Measurements from ENCODE around the gene SVIL.

SVIL gene

DNA sequence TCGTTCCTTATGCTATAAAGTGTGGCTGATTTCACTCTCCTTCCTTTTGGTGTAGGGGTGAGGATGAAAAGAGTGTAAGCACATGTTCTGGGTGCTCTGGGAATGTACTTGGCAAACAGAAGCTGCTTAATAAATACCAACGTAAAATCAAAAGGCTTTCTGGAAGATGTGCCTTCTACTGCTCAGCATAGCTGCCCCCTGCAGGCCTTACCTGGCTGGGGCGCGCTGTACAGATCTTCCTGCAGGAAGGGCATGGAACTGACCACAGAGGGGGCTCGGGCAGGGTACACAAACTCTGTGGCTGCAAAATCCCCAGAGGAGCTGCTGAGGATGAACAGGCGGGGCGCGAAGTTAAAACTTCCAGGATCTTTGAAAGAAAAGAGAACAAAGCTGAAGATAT is 169.4 kb downstream of the SVIL start:
- TF ChIP-seq TAF1 (IDR thresholded peaks at IDR 0.05; ENCODE audit: low read depth) (no peak), EGR1 (IDR thresholded peaks at IDR 0.05) (no peak), YY1 (IDR thresholded peaks at IDR 0.05; ENCODE audit: low read depth) (no peak), TCF12 (IDR thresholded peaks at IDR 0.05; ENCODE audit: low read depth) (no peak), ZBTB7A (IDR thresholded peaks at IDR 0.05; ENCODE audit: low read depth) (no peak), EP300 (IDR thresholded peaks at IDR 0.05; ENCODE audit: borderline replicate concordance) (no peak), FOXM1 (IDR thresholded peaks at IDR 0.05; ENCODE audit: borderline replicate concordance, low read depth) (no peak), NFIC (IDR thresholded peaks at IDR 0.05) (no peak), CEBPB (IDR thresholded peaks at IDR 0.05) (no peak), RAD21 (IDR thresholded peaks at IDR 0.05; ENCODE audit: low read depth) (no peak), TEAD4 (IDR thresholded peaks at IDR 0.05) (no peak), CREB1 (IDR thresholded peaks at IDR 0.05; ENCODE audit: low read depth) (no peak)
- TF ChIP-seq, protein P1, sequence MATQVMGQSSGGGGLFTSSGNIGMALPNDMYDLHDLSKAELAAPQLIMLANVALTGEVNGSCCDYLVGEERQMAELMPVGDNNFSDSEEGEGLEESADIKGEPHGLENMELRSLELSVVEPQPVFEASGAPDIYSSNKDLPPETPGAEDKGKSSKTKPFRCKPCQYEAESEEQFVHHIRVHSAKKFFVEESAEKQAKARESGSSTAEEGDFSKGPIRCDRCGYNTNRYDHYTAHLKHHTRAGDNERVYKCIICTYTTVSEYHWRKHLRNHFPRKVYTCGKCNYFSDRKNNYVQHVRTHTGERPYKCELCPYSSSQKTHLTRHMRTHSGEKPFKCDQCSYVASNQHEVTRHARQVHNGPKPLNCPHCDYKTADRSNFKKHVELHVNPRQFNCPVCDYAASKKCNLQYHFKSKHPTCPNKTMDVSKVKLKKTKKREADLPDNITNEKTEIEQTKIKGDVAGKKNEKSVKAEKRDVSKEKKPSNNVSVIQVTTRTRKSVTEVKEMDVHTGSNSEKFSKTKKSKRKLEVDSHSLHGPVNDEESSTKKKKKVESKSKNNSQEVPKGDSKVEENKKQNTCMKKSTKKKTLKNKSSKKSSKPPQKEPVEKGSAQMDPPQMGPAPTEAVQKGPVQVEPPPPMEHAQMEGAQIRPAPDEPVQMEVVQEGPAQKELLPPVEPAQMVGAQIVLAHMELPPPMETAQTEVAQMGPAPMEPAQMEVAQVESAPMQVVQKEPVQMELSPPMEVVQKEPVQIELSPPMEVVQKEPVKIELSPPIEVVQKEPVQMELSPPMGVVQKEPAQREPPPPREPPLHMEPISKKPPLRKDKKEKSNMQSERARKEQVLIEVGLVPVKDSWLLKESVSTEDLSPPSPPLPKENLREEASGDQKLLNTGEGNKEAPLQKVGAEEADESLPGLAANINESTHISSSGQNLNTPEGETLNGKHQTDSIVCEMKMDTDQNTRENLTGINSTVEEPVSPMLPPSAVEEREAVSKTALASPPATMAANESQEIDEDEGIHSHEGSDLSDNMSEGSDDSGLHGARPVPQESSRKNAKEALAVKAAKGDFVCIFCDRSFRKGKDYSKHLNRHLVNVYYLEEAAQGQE (IDR thresholded peaks at IDR 0.05; ENCODE audit: low read depth) = no peak
- TF ChIP-seq, protein P2, sequence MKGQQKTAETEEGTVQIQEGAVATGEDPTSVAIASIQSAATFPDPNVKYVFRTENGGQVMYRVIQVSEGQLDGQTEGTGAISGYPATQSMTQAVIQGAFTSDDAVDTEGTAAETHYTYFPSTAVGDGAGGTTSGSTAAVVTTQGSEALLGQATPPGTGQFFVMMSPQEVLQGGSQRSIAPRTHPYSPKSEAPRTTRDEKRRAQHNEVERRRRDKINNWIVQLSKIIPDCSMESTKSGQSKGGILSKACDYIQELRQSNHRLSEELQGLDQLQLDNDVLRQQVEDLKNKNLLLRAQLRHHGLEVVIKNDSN (IDR thresholded peaks at IDR 0.05) = no peak
- TF ChIP-seq, protein P3, sequence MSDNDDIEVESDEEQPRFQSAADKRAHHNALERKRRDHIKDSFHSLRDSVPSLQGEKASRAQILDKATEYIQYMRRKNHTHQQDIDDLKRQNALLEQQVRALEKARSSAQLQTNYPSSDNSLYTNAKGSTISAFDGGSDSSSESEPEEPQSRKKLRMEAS (IDR thresholded peaks at IDR 0.05) = no peak

GRCh38 chr10:29464671-29465171 is 170.1 kb downstream of the SVIL start:
- TF ChIP-seq, protein P2 (IDR thresholded peaks at IDR 0.05) = peak; percentile 80

- no peak for TF ChIP-seq EP300 (IDR thresholded peaks at IDR 0.05; ENCODE audit: borderline replicate concordance)
- TF ChIP-seq, protein P1 (IDR thresholded peaks at IDR 0.05; ENCODE audit: low read depth) = no peak
- TF ChIP-seq, protein P3 (IDR thresholded peaks at IDR 0.05) = no peak
- no peak for TF ChIP-seq FOXM1 (IDR thresholded peaks at IDR 0.05; ENCODE audit: borderline replicate concordance, low read depth)
- no peak for TF ChIP-seq NFIC (IDR thresholded peaks at IDR 0.05)
- TF ChIP-seq TCF12 (IDR thresholded peaks at IDR 0.05; ENCODE audit: low read depth) = no peak
- TF ChIP-seq CREB1 (IDR thresholded peaks at IDR 0.05; ENCODE audit: low read depth) = no peak
- TF ChIP-seq YY1 (IDR thresholded peaks at IDR 0.05; ENCODE audit: low read depth) = no peak
- TF ChIP-seq CEBPB (IDR thresholded peaks at IDR 0.05) = no peak
Measured at GRCh38 chr10:29461042-29461441, 173.7 kb downstream of the SVIL start.

DNA sequence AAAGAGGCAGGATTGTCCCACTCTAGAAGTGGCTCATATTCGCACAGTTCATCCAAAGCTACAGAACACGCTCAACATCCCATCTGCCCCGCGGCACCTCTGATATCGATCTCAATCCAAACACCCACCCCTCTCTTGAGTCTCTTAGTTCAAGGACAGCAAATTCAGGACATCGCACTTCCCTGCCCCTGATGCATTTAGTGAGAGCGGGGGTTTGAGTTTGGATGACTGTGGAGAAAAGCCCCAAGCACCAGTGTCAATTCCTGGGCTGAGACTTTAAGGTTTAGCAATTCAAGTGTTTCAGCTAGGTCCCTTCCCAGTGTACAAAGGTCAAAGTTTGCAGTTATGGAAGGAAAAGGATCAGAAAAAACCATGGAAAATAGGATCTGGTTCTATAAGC is 179.7 kb downstream of the SVIL start:
- TF ChIP-seq TCF12 (IDR thresholded peaks at IDR 0.05; ENCODE audit: low read depth) (no peak), FOXM1 (IDR thresholded peaks at IDR 0.05; ENCODE audit: borderline replicate concordance, low read depth) (no peak), RAD21 (IDR thresholded peaks at IDR 0.05; ENCODE audit: low read depth) (no peak), TAF1 (IDR thresholded peaks at IDR 0.05; ENCODE audit: low read depth) (no peak), EP300 (IDR thresholded peaks at IDR 0.05; ENCODE audit: borderline replicate concordance) (no peak), TEAD4 (IDR thresholded peaks at IDR 0.05) (no peak), CREB1 (IDR thresholded peaks at IDR 0.05; ENCODE audit: low read depth) (no peak), NFIC (IDR thresholded peaks at IDR 0.05) (no peak), ZBTB7A (IDR thresholded peaks at IDR 0.05; ENCODE audit: low read depth) (no peak), EGR1 (IDR thresholded peaks at IDR 0.05) (no peak), CEBPB (IDR thresholded peaks at IDR 0.05) (no peak)
- TF ChIP-seq, protein P3 (IDR thresholded peaks at IDR 0.05) = no peak
- TF ChIP-seq, protein P1 (IDR thresholded peaks at IDR 0.05; ENCODE audit: low read depth) = no peak
- TF ChIP-seq, protein P2 (IDR thresholded peaks at IDR 0.05) = no peak
